Right cardiac atrium (tissue), 5 donors: Measurements from ENCODE around the gene GNA12. TPM values are rescaled to one million over a fixed set of nuclear protein-coding genes. Genes with fewer than 3 reads are reported as not detected.

ENCODE experiments used
- ATAC-seq, 2 donors: fragments of 200-7000 bp; cut with Tn5 transposase; one replicate each; pipeline versions ENCODE4 v1.8.0 to v1.9.1; 2020; ENCODE audit warnings: moderate library complexity in 2 of 2, mild to moderate bottlenecking in 1 of 2
- DNase-seq, 3 donors: peaks; one replicate each; pipeline ENCODE4 v3.0.0-alpha.2; 2020
- H3K27ac ChIP-seq: one replicate; pipeline ENCODE4 v1.5.1; 2013; ENCODE audit warnings: mild to moderate bottlenecking, low read length, control low read depth, moderate library complexity
- H3K27me3 ChIP-seq: one replicate; pipeline ENCODE4 v1.6.1; 2013; ENCODE audit not compliant: control insufficient read depth, insufficient read depth
- H3K4me1 ChIP-seq: one replicate; pipeline ENCODE4 v1.6.1; 2013; ENCODE audit warnings: low read length; ENCODE audit not compliant: control insufficient read depth, insufficient read depth
- H3K4me3 ChIP-seq: one replicate; pipeline ENCODE4 v1.5.1; 2013; ENCODE audit warnings: low read length, control low read depth
- H3K9me3 ChIP-seq: one replicate; pipeline ENCODE4 v1.6.1; 2013; ENCODE audit warnings: low read length; ENCODE audit not compliant: control insufficient read depth
- WGBS: extraction: QIAGEN DNeasy Blood & Tissue Kit; methylation state at CpG from one replicate; pipeline ENCODE4 v1.1.7; 2013; 5-methylcytosine and 5-hydroxymethylcytosine counted together
- intact Hi-C, 4 donors: fragments of 100-400 bp; cut with DNase I; formaldehyde crosslinking; loops; one replicate each; pipeline versions ENCODE4 v1.11.0 to v1.14.0; 2022 to 2023
- polyA plus RNA-seq: library from polyadenylated mRNA; stranded (reverse); fragments of 200-250 nt; gene quantifications from one replicate; pipeline ENCODE4 v1.2.3, GENCODE V29; 2013
- total RNA-seq, 4 donors: library from RNA; stranded (reverse); fragmentation: NEBNext Ultra II Directional; extraction: Animal tissue kit (Norgen Biotek cat#: 25700); gene quantifications; one replicate each; pipeline ENCODE4 v1.2.1, GENCODE V29; 2021
- donor health status: healthy with polysubstance abuse.
- donor health status: DM: no; HTN: yes; CAD: no.
- donor health status: DM: no; HTN: no; CAD: no.
- donor health status: DM: no; HTN: yes; CAD: no; lungs with severe emphysema.
- donor health status: DM: yes; HTN: yes; CAD: no.

GNA12 gene
- total and polyA plus RNA-seq, 5 donors: 32.8 to 68.1 (median 62.8) TPM

DNA sequence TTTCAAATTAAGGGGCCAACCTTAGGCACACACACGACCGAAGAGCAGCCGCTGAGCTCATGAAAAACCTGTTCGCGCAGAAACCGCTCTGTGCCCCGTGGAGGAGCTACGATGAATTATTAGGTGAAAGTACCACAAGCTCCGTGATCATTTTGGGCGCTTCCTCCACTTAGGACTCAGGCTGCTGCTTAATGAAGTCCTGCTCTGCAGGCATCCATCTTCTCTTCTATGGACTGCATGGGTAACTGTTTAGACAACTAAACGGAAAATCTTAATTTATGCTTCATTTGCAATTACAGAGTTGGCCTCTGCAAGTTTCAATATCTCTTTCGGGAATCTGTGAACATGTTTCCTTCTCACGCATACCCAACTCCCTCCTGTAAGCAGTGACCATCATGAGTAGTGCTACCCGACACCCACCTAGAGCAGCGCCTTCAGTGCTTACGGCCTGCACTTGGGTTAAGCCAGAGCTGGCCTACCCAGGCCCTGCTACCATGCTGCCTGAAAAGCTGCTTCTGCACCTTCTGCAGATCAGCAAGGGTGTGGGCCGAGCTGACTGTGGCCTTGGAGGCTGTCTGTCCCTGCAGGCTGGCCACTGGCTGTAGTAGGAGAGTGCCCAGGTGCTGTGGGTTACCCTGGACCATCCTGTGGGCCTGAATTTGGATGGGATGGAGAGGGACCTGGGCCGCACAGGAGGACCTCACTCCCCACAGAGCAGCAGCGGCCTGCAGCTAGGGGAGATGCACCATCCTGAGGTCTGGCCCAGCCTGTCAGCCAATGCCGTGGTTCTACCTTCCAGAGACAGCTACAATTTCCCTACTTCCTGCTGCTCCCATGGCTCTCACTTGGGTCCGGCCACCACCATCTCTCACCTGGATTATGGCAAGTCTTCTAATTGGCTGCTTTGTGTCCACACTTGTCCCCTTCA, 36.0 kb downstream of the GNA12 start:
- intact Hi-C loops: no loop called here

DNA sequence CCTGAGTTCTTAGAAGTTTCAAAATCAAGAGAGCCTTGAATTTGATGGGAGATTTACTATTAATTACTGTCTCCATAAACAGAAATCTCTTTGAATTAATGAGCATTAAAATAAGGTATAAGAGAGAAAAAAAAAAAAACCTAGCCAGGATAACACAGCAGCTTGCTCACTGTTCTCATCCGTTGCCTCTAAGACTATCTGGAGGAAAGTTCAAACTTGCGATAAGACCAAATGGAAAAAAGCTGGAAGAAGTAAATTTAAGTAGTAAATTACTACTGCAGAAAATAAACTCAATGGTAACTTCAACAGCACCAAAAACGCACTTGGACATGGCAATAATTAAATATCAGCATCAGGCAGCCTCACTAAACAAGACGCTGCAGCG, 36.7 kb downstream of the GNA12 start:
- intact Hi-C loops: no loop called here
- peaks cover 26% of the 10 kb centered on the region for H3K4me1 ChIP-seq
- no peaks in the 10 kb centered on the region for H3K9me3 ChIP-seq
- no peak overlapping the region for H3K4me3 ChIP-seq
- WGBS: 59% methylated on average over 5 of the region's 5 CpGs
- ATAC-seq: no peak
- no peaks in the 10 kb centered on the region for H3K27me3 ChIP-seq
- no peak for DNase-seq
- H3K27ac ChIP-seq: no peak overlapping the region

More for the DNA sequence above, 36.0 kb downstream of the GNA12 start:
- no peak for ATAC-seq
- H3K4me3 ChIP-seq: no peak overlapping the region
- H3K4me1 ChIP-seq: peaks cover 21% of the 10 kb centered on the region
- H3K9me3 ChIP-seq: no peaks in the 10 kb centered on the region
- no peak for DNase-seq
- WGBS: 80% methylated on average over 21 of the region's 21 CpGs
- no peak overlapping the region for H3K27ac ChIP-seq
- no peaks in the 10 kb centered on the region for H3K27me3 ChIP-seq

DNA sequence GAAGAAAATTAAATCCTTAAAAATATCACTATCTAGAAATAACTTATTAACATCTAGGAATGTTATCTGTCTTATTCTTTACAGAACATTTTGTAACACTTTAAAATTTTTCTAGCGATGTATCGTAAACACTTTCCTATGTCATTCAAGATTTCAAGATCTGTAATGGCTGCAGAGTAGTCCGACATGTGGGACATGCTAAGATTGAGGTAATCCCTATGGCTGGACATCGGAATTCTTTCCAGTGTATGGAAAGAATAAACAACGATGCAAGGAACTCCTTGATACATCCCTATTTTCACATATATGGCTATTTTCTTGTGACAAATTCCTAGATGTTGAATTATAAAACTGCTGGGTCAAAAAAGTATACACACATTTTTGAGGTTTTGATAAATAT, 37.5 kb downstream of the GNA12 start:
- no peak overlapping the region for H3K4me3 ChIP-seq
- no peaks in the 10 kb centered on the region for H3K27me3 ChIP-seq
- H3K9me3 ChIP-seq: no peaks in the 10 kb centered on the region
- H3K4me1 ChIP-seq: peaks cover 26% of the 10 kb centered on the region
- no peak overlapping the region for H3K27ac ChIP-seq
- no peak for DNase-seq
- intact Hi-C loops: no loop called here
- WGBS: 92% methylated on average over 5 of the region's 5 CpGs
- no peak for ATAC-seq

DNA sequence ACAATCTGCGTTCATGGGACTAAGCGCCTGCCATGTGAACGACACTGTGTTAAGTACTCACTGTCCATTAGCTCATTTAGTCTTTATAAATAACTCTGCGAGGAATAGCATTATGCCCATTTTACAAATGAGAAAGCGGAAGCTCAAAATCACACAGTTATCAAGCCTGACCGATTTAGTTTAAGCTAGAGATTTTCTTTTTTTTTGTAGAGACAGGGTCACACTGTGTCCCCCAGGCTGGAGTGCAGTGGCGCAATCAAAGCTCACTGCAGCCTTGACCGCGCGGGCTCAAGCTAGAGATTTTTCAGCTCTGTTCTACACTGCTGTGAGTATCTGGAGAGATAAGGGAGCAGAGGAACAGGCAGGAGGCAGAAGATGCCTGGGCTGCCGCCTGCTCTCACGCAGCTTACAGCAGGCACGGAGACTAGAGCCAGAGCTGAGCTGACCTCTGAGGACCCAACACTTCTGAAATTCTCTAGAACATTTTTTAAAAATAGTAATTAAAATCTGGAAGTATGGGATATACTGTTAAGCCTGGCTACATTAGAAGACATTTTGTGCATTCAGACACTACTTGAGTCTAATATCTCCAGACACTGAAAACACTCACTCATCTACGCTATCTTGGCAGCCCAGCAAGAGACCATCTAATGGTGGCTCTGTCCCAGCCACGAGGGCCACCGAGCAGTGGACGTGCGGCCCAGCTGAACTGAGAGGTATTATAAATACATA, 38.7 kb downstream of the GNA12 start:
- Histone ChIP-seq H3K27ac (peak overlapping the region; percentile 83), H3K9me3 (no peaks in the 10 kb centered on the region), H3K27me3 (no peaks in the 10 kb centered on the region), H3K4me3 (no peak overlapping the region), H3K4me1 (peaks cover 21% of the 10 kb centered on the region)
- peak; percentile 83 to 86 for ATAC-seq
- DNase-seq: peak; percentile 66 to 87 (median 82)
- intact Hi-C loops: no loop called here
- 47% methylated on average over 18 of the region's 18 CpGs for WGBS

DNA sequence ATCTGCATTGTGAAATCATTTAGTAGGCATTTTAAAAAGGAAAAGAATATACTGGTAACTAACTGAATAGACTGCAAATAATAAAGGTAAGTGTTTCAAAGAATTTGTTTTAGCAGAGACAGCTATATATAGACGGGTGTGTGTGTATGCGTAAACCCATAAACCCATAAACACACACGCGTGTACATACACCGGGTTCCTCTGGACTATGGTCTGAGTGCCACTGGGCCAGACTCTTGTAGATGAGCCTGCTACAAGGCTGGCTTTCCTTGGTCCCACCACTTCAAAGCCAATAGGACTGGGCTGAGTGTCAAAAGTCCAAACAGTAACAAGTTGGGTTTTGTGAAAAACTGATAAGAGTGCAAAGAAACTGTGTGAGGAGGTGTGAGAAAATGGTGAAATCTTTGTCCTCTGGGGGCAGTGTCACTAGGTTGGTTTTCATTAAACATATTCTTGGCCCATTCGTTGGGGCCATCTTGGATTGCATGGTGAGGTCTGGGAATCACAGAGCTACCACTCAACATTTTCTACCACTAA, 39.8 kb downstream of the GNA12 start:
- H3K27me3 ChIP-seq: no peaks in the 10 kb centered on the region
- H3K9me3 ChIP-seq: no peaks in the 10 kb centered on the region
- H3K4me3 ChIP-seq: no peak overlapping the region
- DNase-seq: no peak
- ATAC-seq: no peak
- WGBS: 93% methylated on average over 6 of the region's 6 CpGs
- H3K27ac ChIP-seq: peak overlapping the region; percentile 74
- H3K4me1 ChIP-seq: peaks cover 21% of the 10 kb centered on the region
- intact Hi-C loops: loop anchor here in 1 of 4 donors (5.0 kb wide), 1 partner anchor 42 kb away; no protein-coding TSS in a partner anchor

DNA sequence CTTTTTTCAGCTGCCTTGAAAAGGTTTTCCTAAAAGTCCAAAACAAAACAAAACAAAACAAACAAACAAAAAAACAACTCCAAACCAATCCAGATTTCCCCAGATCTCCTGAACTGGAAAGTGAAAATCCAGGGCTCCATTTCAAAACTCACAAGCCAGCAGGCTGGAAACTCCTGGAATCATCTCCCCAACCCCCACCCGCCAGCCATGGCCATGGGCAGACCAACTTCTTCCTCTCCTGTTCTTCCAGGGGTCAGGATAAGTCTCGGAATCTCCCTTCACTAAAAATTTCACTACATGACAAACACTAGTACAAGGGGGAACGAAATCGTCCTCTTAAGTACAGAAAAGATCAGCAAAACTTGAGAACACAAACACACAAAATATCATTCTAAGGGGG, 40.4 kb downstream of the GNA12 start:
- Histone ChIP-seq H3K27me3 (no peaks in the 10 kb centered on the region), H3K4me1 (peaks cover 18% of the 10 kb centered on the region), H3K27ac (no peak overlapping the region), H3K4me3 (no peak overlapping the region), H3K9me3 (no peaks in the 10 kb centered on the region)
- intact Hi-C loops: loop anchor here in 1 of 4 donors (5.0 kb wide), 1 partner anchor 41 kb away; no protein-coding TSS in a partner anchor
- WGBS: 88% methylated on average over 4 of the region's 4 CpGs
- DNase-seq (no peak), ATAC-seq (no peak)

DNA sequence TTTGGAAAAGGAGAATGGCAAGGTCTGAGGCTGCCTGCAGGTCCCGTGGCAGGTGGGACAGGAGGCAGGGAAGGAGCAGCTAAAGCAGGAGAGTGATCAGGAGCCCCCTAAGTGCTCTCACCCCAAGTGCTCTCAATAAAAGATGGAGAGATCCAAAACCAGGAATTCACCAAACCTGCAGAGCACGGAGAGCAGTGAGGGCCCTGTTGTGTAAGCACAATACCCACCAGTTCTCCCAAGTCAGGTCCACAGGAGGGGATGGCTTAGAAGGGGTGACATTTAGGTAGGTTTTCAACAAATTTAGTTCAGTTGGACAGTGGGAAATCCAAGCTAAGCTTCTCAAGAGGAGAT, 40.8 kb downstream of the GNA12 start:
- intact Hi-C loops: loop anchor here in 1 of 4 donors (5.0 kb wide), 1 partner anchor 41 kb away; no protein-coding TSS in a partner anchor
- ATAC-seq (no peak), DNase-seq (no peak)
- Histone ChIP-seq H3K4me3 (no peak overlapping the region), H3K4me1 (peaks cover 17% of the 10 kb centered on the region), H3K27me3 (no peaks in the 10 kb centered on the region), H3K27ac (peak overlapping the region; percentile 99), H3K9me3 (no peaks in the 10 kb centered on the region)
- 47% methylated on average over 2 of the region's 2 CpGs for WGBS

DNA sequence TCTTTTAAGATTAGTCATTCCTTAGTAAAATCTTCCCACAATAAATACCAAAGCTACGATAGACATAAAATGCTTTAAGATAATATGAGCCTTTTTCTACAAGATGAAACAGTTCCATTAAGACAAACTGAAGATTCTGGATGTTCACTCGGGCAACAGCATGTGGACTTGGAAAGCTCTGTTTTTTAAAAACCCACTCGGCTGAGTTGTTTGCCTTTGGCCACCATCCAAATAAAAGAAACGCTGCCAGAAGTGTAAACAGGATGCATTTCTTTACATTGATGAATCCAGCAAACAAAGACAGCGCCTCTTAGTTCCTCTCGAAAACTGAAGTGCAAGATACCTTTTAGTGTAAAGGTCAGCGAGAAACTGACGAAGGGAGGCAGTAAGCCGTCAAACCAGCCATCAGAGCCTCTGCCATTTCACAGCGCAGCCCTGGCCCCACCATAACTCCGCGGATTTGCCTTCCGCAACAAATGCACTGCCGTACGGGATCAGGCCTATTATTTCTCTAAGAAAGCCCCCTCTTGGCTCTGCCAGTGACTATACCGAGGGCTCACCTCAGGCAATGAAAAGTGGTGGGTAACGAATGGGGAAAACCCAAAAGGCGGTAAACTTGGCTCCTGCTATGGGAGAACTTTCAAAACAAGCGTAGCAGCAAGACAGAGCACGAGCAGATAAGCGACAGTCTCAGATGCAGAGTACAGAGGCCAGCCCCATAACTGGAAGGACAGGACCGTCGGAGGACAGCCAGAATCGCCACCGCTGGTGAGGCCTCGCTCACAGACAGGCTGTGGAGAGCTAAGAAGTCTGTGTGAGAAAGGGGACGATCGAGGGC, 41.4 kb downstream of the GNA12 start:
- WGBS: 25% methylated on average over 28 of the region's 28 CpGs
- intact Hi-C loops: loop anchor here in 1 of 4 donors (5.0 kb wide), 1 partner anchor 40 kb away; no protein-coding TSS in a partner anchor
- Histone ChIP-seq H3K9me3 (no peaks in the 10 kb centered on the region), H3K4me3 (peak overlapping the region; percentile 47), H3K27ac (peak overlapping the region; percentile 99), H3K4me1 (peaks cover 13% of the 10 kb centered on the region), H3K27me3 (no peaks in the 10 kb centered on the region)
- DNase-seq (peak; percentile 60 to 87 (median 85)), ATAC-seq (peak; percentile 64 to 79)

DNA sequence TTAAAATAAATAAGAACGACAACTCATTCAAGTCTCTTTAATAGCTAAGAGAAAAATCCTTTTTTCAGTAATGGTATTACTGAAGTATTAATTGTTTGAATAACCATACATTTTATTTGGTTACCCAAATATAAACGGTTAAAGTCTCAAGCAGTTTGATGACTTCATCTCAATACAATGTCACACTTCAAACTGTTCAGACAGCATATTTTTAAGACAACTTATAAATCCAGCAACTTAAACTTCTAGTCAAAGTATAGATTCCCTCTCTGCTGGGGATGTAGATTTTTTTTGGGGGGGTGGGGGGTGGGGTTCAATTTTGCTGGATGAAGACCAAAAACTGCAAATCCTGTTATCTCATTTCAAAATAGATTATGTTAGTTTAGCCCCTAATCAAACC, 42.0 kb downstream of the GNA12 start:
- DNase-seq: no peak
- Histone ChIP-seq H3K9me3 (no peaks in the 10 kb centered on the region), H3K4me1 (peaks cover 11% of the 10 kb centered on the region), H3K27ac (no peak overlapping the region), H3K4me3 (no peak overlapping the region), H3K27me3 (no peaks in the 10 kb centered on the region)
- no peak for ATAC-seq
- intact Hi-C loops: loop anchor here in 1 of 4 donors (5.0 kb wide), 1 partner anchor 40 kb away; no protein-coding TSS in a partner anchor
- 35% methylated on average over 2 of the region's 2 CpGs for WGBS
